HG02610 (cell line): Measurements from ENCODE around the gene IQSEC2.

Experiments
- ATAC-seq: cut with Tn5 transposase; IDR thresholded peaks from one replicate; pipeline ENCODE4 v1.9.1; 2021; ENCODE audit warnings: mild to moderate bottlenecking, moderate library complexity; ENCODE audit not compliant: unreplicated experiment

Gene IQSEC2

GRCh38 chrX:53305996-53306937 is 24.9 kb upstream of the IQSEC2 start:
- ATAC-seq, result no peak

- ATAC-seq, result no peak
Measured at GRCh38 chrX:53305219-53305995, 24.0 kb upstream of the IQSEC2 start.

- ATAC-seq, result no peak
Measured at GRCh38 chrX:53303195-53303594, 21.8 kb upstream of the IQSEC2 start.

- ATAC-seq, result no peak
Measured at GRCh38 chrX:53300157-53300556, 18.8 kb upstream of the IQSEC2 start.

- ATAC-seq, result no peak
Measured at GRCh38 chrX:53294024-53294648, 12.8 kb upstream of the IQSEC2 start.

- no peak for ATAC-seq
Measured at GRCh38 chrX:53291596-53291995, 10.2 kb upstream of the IQSEC2 start.

GRCh38 chrX:53290441-53291041 is 9.2 kb upstream of the IQSEC2 start:
- ATAC-seq, result no peak

GRCh38 chrX:53288189-53288588 is 6.8 kb upstream of the IQSEC2 start:
- no peak for ATAC-seq

- ATAC-seq, result no peak
Measured at GRCh38 chrX:53287493-53288138, 6.2 kb upstream of the IQSEC2 start.

GRCh38 chrX:53286171-53286570 is 4.8 kb upstream of the IQSEC2 start:
- no peak for ATAC-seq

- no peak for ATAC-seq
Measured at GRCh38 chrX:53285591-53285990, 4.2 kb upstream of the IQSEC2 start.

GRCh38 chrX:53284684-53285447 is 3.5 kb upstream of the IQSEC2 start:
- no peak for ATAC-seq

GRCh38 chrX:53283567-53283966 is 2.2 kb upstream of the IQSEC2 start:
- no peak for ATAC-seq

- ATAC-seq, result no peak
Measured at GRCh38 chrX:53283099-53283498, 1.7 kb upstream of the IQSEC2 start.

GRCh38 chrX:53281963-53282695 is 745 bp upstream of the IQSEC2 start:
- no peak for ATAC-seq

GRCh38 chrX:53280331-53281320 is 758 bp downstream of the IQSEC2 start:
- ATAC-seq, result no peak

- ATAC-seq, result no peak
Measured at GRCh38 chrX:53279296-53280237, 1.8 kb downstream of the IQSEC2 start.
